WTC11 (cell line): ENCODE data around the gene GRIN1. TPM values are rescaled to one million over a fixed set of nuclear protein-coding genes. Genes with fewer than 3 reads are reported as not detected.

Experiments used
- ATAC-seq: fragments of 200-7000 bp; cut with Tn5 transposase; 2 replicates; pipeline ENCODE4 v1.10.0; 2021; ENCODE audit warnings: mild to moderate bottlenecking, moderate library complexity
- CTCF ChIA-PET: fragments of 300-600 bp; sonication (Branson Sonifier 250); formaldehyde crosslinking; loops from one replicate; lab custom pipeline; 2021; ENCODE audit warnings: antibody characterized with exemption; lab: Charles Lee
- POLR2A ChIA-PET: fragments of 350-600 bp; sonication (Branson Sonifier 250); formaldehyde crosslinking; loops from one replicate; lab custom pipeline; 2021; ENCODE audit warnings: antibody characterized with exemption; lab: Charles Lee
- DNase-seq: peaks from one replicate; pipeline ENCODE4 v3.0.0; 2021; ENCODE audit warnings: low spot score
- H3K27ac Mint-ChIP-seq: 2 replicates; pipeline ENCODE4 v1.8.0; 2021; ENCODE audit warnings: mixed read lengths
- H3K27me3 Mint-ChIP-seq: 2 replicates; pipeline ENCODE4 v1.8.0; 2021; ENCODE audit warnings: low read depth, mild to moderate bottlenecking, moderate library complexity, mixed read lengths
- H3K36me3 Mint-ChIP-seq: 2 replicates; pipeline ENCODE4 v1.8.0; 2021; ENCODE audit warnings: mixed read lengths
- H3K4me1 Mint-ChIP-seq: 2 replicates; pipeline ENCODE4 v1.8.0; 2022; ENCODE audit warnings: mixed read lengths
- H3K4me3 Mint-ChIP-seq: 2 replicates; pipeline ENCODE4 v1.8.0; 2021; ENCODE audit warnings: mild to moderate bottlenecking, moderate library complexity, mixed read lengths
- H3K9me3 Mint-ChIP-seq: 2 replicates; pipeline ENCODE4 v1.8.0; 2021; ENCODE audit warnings: mixed read lengths
- ARID4B ChIP-seq: sonication (generic); formaldehyde crosslinking; IDR thresholded peaks from 2 replicates; pipeline ENCODE4 v1.8.0; 2023; ENCODE audit warnings: missing genetic modification reagents, mild to moderate bottlenecking, borderline replicate concordance
- ATF1 ChIP-seq: sonication (generic); formaldehyde crosslinking; IDR thresholded peaks from 2 replicates; pipeline ENCODE4 v1.8.1; 2023; ENCODE audit warnings: mild to moderate bottlenecking, moderate library complexity, missing genetic modification reagents
- ATF2 ChIP-seq: sonication (generic); formaldehyde crosslinking; IDR thresholded peaks from 2 replicates; pipeline ENCODE4 v1.8.1; 2022; ENCODE audit warnings: low read depth, missing genetic modification reagents, borderline replicate concordance
- GRHL2 ChIP-seq: fragments of 250-450 bp; sonication (Bioruptor Pico); IDR thresholded peaks from 2 replicates; pipeline ENCODE4 v1.8.0; 2022; ENCODE audit warnings: mild to moderate bottlenecking, moderate library complexity; ENCODE audit not compliant: insufficient replicate concordance, severe bottlenecking
- IRF2 ChIP-seq: sonication (generic); formaldehyde crosslinking; IDR thresholded peaks from 2 replicates; pipeline ENCODE4 v1.8.0; 2022; ENCODE audit warnings: low read depth, missing genetic modification reagents, borderline replicate concordance
- JAZF1 ChIP-seq: fragments of 250-450 bp; sonication (Bioruptor Pico); IDR thresholded peaks from 2 replicates; pipeline ENCODE4 v1.9.0; 2021; ENCODE audit warnings: moderate library complexity, mild to moderate bottlenecking, inconsistent platforms
- KAT7 ChIP-seq: sonication (generic); formaldehyde crosslinking; IDR thresholded peaks from 2 replicates; pipeline ENCODE4 v1.8.1; 2023; ENCODE audit warnings: missing genetic modification reagents, mild to moderate bottlenecking, borderline replicate concordance
- MAX ChIP-seq: sonication (generic); formaldehyde crosslinking; IDR thresholded peaks from 2 replicates; pipeline ENCODE4 v1.8.0; 2022; ENCODE audit warnings: mild to moderate bottlenecking, missing genetic modification reagents
- MLX ChIP-seq: sonication (generic); formaldehyde crosslinking; IDR thresholded peaks from 2 replicates; pipeline ENCODE4 v1.8.1; 2023; ENCODE audit warnings: mild to moderate bottlenecking, missing genetic modification reagents, moderate library complexity
- NR1H2 ChIP-seq: sonication (generic); formaldehyde crosslinking; IDR thresholded peaks from 2 replicates; pipeline ENCODE4 v1.9.0; 2021; ENCODE audit warnings: mild to moderate bottlenecking, moderate library complexity, missing genetic modification reagents
- SMAD3 ChIP-seq: sonication (generic); formaldehyde crosslinking; IDR thresholded peaks from 2 replicates; pipeline ENCODE4 v1.8.0; 2022; ENCODE audit warnings: missing genetic modification reagents, mild to moderate bottlenecking, borderline replicate concordance
- USF2 ChIP-seq: sonication (generic); formaldehyde crosslinking; IDR thresholded peaks from 2 replicates; pipeline ENCODE4 v1.8.1; 2023; ENCODE audit warnings: mild to moderate bottlenecking, missing genetic modification reagents, moderate library complexity
- ZNF263 ChIP-seq: sonication (generic); formaldehyde crosslinking; IDR thresholded peaks from 2 replicates; pipeline ENCODE4 v1.8.1; 2022; ENCODE audit warnings: low read depth, mild to moderate bottlenecking, moderate library complexity, missing genetic modification reagents
- ZNF671 ChIP-seq: fragments of 250-450 bp; sonication (Bioruptor Pico); IDR thresholded peaks from 2 replicates; pipeline ENCODE4 v1.8.0; 2021; ENCODE audit warnings: mild to moderate bottlenecking
- total RNA-seq: library from RNA; stranded (reverse); gene quantifications from 3 replicates; pipeline ENCODE4 v1.2.3, GENCODE V29; 2021

The GRIN1 gene
- total RNA-seq, 1 experiment from 2014 or later, result 4.1 TPM

- TF ChIP-seq USF2 (CRISPR knock-in tag) (peak; percentile 34; the same call in 1 of the 2 replicates), ATF2 (CRISPR knock-in tag) (no peak), JAZF1 (CRISPR knock-in tag) (no peak), GRHL2 (CRISPR knock-in tag) (no peak), MLX (CRISPR knock-in tag) (no peak), ZNF671 (CRISPR knock-in tag) (no peak), SMAD3 (CRISPR knock-in tag) (peak; percentile 30; the same call in 1 of the 2 replicates)
Measured at GRCh38 chr9:137200311-137201204, 61.6 kb downstream of the GRIN1 start, which contains the start of gene TPRN (continued).

- ATAC-seq (peak; percentile 0; the same call in 1 of the 2 replicates), DNase-seq (no peak)
- TF ChIP-seq ARID4B (CRISPR knock-in tag) (0 out of 2 replicates have a peak, but pooled peaks have one; percentile 53), NR1H2 (CRISPR knock-in tag) (no peak), ATF1 (CRISPR knock-in tag) (no peak), KAT7 (CRISPR knock-in tag) (0 out of 2 replicates have a peak, but pooled peaks have one; percentile 1), IRF2 (CRISPR knock-in tag) (no peak), ZNF263 (no peak), MAX (CRISPR knock-in tag) (0 out of 2 replicates have a peak, but pooled peaks have one; percentile 5)
- Mint-ChIP-seq H3K4me1 (peaks cover 34% of the 10 kb centered on the region), H3K36me3 (no peaks in the 10 kb centered on the region), H3K27me3 (no peaks in the 10 kb centered on the region), H3K4me3 (peak overlapping the region; percentile 81), H3K27ac (peak overlapping the region; percentile 91), H3K9me3 (no peaks in the 10 kb centered on the region)
- ChIA-PET POLR2A (interaction anchor here (0.6 to 1.5 kb wide), 19 partner anchors 11 to 223 kb away, joined by 3 to 13 read pairs (median 5); partner anchors contain the start of genes ANAPC2, MAN1B1, NELFB and RNF208), CTCF (interaction anchor here (0.6 to 2.8 kb wide), 17 partner anchors 12 to 624 kb away, joined by 3 to 28 read pairs (median 5); partner anchors contain the start of genes AJM1, ANAPC2, CYSRT1 and ENTPD2)
Measured at GRCh38 chr9:137201205-137201868, 62.4 kb downstream of the GRIN1 start.
